Bronchial epithelial cell (primary cell): ENCODE results near the gene LGALS8. TPM values are rescaled to one million over a fixed set of nuclear protein-coding genes. Genes with fewer than 3 reads are reported as not detected.

Source experiments
- DNase-seq: peaks from one replicate; pipeline ENCODE4 v3.0.0-alpha.2; 2010; ENCODE audit warnings: low read depth
- FAIRE-seq: peaks from 2 replicates; lab custom pipeline; 2011; peaks lifted over from hg19 to GRCh38; lab: Jason Lieb, UNC
- H3K27me3 ChIP-seq: 2 replicates; pipeline ENCODE4 v1.5.1; 2011; ENCODE audit warnings: low read length; ENCODE audit not compliant: control insufficient read depth, insufficient read depth
- H3K36me3 ChIP-seq: 2 replicates; pipeline ENCODE4 v1.5.1; 2011; ENCODE audit warnings: low read length; ENCODE audit not compliant: control insufficient read depth, insufficient read depth
- H3K4me3 ChIP-seq: 2 replicates; pipeline ENCODE4 v1.5.1; 2011; ENCODE audit warnings: mild to moderate bottlenecking, low read depth, low read length, control low read depth
- CTCF ChIP-seq: IDR thresholded peaks from 2 replicates; pipeline ENCODE4 v1.5.1; 2011; ENCODE audit warnings: mild to moderate bottlenecking, moderate library complexity, low read length, control low read depth, inconsistent platforms; ENCODE audit not compliant: insufficient read depth, severe bottlenecking
- total RNA-seq: library from RNA; depleted of rRNA; stranded (reverse); fragments of >200 nt; gene quantifications from 2 replicates; pipeline ENCODE4 v1.2.1, GENCODE V29; 2014

The LGALS8 gene
- total RNA-seq, 1 donor from 2014 or later, result 49.2 TPM

GRCh38 chr1:236558081-236558480 lies 34.3 kb downstream of the LGALS8 start:
- Histone ChIP-seq H3K4me3 (no peak overlapping the region), H3K36me3 (peaks cover 19% of the 10 kb centered on the region), H3K27me3 (no peaks in the 10 kb centered on the region)
- no peak for TF ChIP-seq CTCF
- no peak for DNase-seq
- no peak for FAIRE-seq

- H3K4me3 ChIP-seq, result no peak overlapping the region
- peaks cover 15% of the 10 kb centered on the region for H3K36me3 ChIP-seq
- no peak for TF ChIP-seq CTCF
- FAIRE-seq, result no peak
- H3K27me3 ChIP-seq, result no peaks in the 10 kb centered on the region
- no peak for DNase-seq
Measured at GRCh38 chr1:236558846-236559245, 35.1 kb downstream of the LGALS8 start.

GRCh38 chr1:236560213-236560771 lies 36.5 kb downstream of the LGALS8 start:
- no peak for TF ChIP-seq CTCF
- no peak overlapping the region for H3K4me3 ChIP-seq
- DNase-seq (no peak), FAIRE-seq (no peak)
- no peaks in the 10 kb centered on the region for H3K27me3 ChIP-seq
- H3K36me3 ChIP-seq, result peaks cover 16% of the 10 kb centered on the region

GRCh38 chr1:236561976-236562375 lies 38.2 kb downstream of the LGALS8 start:
- FAIRE-seq, result no peak
- no peaks in the 10 kb centered on the region for H3K27me3 ChIP-seq
- H3K36me3 ChIP-seq, result peaks cover 22% of the 10 kb centered on the region
- DNase-seq, result no peak
- no peak for TF ChIP-seq CTCF
- H3K4me3 ChIP-seq, result no peak overlapping the region

GRCh38 chr1:236565530-236565929 lies 41.7 kb downstream of the LGALS8 start:
- H3K27me3 ChIP-seq, result no peaks in the 10 kb centered on the region
- FAIRE-seq (no peak), DNase-seq (no peak)
- peaks cover 13% of the 10 kb centered on the region for H3K36me3 ChIP-seq
- no peak overlapping the region for H3K4me3 ChIP-seq
- no peak for TF ChIP-seq CTCF
